ENCODE data around the gene GATA1.

- TF ChIP-seq CHD4 (IDR thresholded peaks at IDR 0.05; ENCODE audit: borderline replicate concordance), result no peak
- TF ChIP-seq CTCF (IDR thresholded peaks at IDR 0.05), result no peak
- TF ChIP-seq HDAC2 (IDR thresholded peaks at IDR 0.05), result no peak
- no peak for TF ChIP-seq HOXA7 (CRISPR knock-in tag; IDR thresholded peaks at IDR 0.05)
- TF ChIP-seq BHLHE40 (IDR thresholded peaks at IDR 0.05; ENCODE audit: low read depth, low read length), result no peak
- TF ChIP-seq POLR2AphosphoS2 (conservative IDR thresholded peaks at IDR 0.05; ENCODE audit: low read length), result no peak
- TF ChIP-seq RAD21 (conservative IDR thresholded peaks at IDR 0.05 in 1 of 2, IDR thresholded peaks at IDR 0.05 in 1 of 2), result no peak
- TF ChIP-seq RCOR1 (IDR thresholded peaks at IDR 0.05; ENCODE audit: low read depth, low read length), result no peak
- no peak for TF ChIP-seq ESRRA (IDR thresholded peaks at IDR 0.05; ENCODE audit: borderline replicate concordance, low read length)
- no peak for TF ChIP-seq FOSL2 (IDR thresholded peaks at IDR 0.05)
- TF ChIP-seq FOSL2 (CRISPR knock-in tag; IDR thresholded peaks at IDR 0.05), result no peak
- TF ChIP-seq SMC3 (IDR thresholded peaks at IDR 0.05), result no peak
- TF ChIP-seq NPAS2 (CRISPR knock-in tag; IDR thresholded peaks at IDR 0.05; ENCODE audit: borderline replicate concordance), result no peak
- TF ChIP-seq JUN (IDR thresholded peaks at IDR 0.05), result peak in 1 of 2 experiments; percentile 54; a peak in 2 of 5 replicates
These were observed 15.9 kb downstream of the GATA1 start for GRCh38 chrX:48802089-48802904.
